NCI-H748 treated with DMSO at 0.1 percent for 48 hours (cell line): Measurements from ENCODE around the gene KDM3B.
A peak's percentile ranks its signal among the peaks of the same experiment; 100 is the strongest.
"Not testable (repeated sequence)": the region's sequence is repeated elsewhere in the genome, so short reads cannot be mapped to it uniquely, and the experiment has no call there.

Experiments used
- DNase-seq: peaks from one replicate; lab custom pipeline; 2025; lab: John Stamatoyannopoulos, UW

KDM3B gene

GRCh38 chr5:138351056-138351455 lies 1.4 kb upstream of the KDM3B start:
- no peak for DNase-seq

- DNase-seq = no peak
Measured at GRCh38 chr5:138351517-138351916, 968 bp upstream of the KDM3B start.

GRCh38 chr5:138352722-138353559 lies 456 bp downstream of the KDM3B start:
- peak; percentile 59 for DNase-seq

- no peak for DNase-seq
Measured at GRCh38 chr5:138353560-138354080, 1.1 kb downstream of the KDM3B start.

GRCh38 chr5:138354387-138354786 lies 1.9 kb downstream of the KDM3B start:
- no peak for DNase-seq

GRCh38 chr5:138354926-138355378 lies 2.5 kb downstream of the KDM3B start:
- peak; percentile 45 for DNase-seq

GRCh38 chr5:138359621-138360020 lies 7.1 kb downstream of the KDM3B start:
- no peak for DNase-seq

GRCh38 chr5:138360941-138361452 lies 8.5 kb downstream of the KDM3B start:
- DNase-seq = no peak

GRCh38 chr5:138364576-138364975 lies 12.1 kb downstream of the KDM3B start:
- DNase-seq = no peak

- DNase-seq = no peak
Measured at GRCh38 chr5:138366632-138367382, 14.3 kb downstream of the KDM3B start.

GRCh38 chr5:138369261-138369660 lies 16.8 kb downstream of the KDM3B start:
- DNase-seq = no peak

GRCh38 chr5:138369706-138370105 lies 17.2 kb downstream of the KDM3B start:
- DNase-seq = no peak

GRCh38 chr5:138370537-138370936 lies 18.1 kb downstream of the KDM3B start:
- DNase-seq = no peak

GRCh38 chr5:138371454-138371853 lies 19.0 kb downstream of the KDM3B start:
- DNase-seq = no peak

- DNase-seq = no peak
Measured at GRCh38 chr5:138372225-138372624, 19.7 kb downstream of the KDM3B start.

GRCh38 chr5:138372653-138373052 lies 20.2 kb downstream of the KDM3B start:
- no peak for DNase-seq

- DNase-seq = no peak
Measured at GRCh38 chr5:138382347-138382746, 29.9 kb downstream of the KDM3B start.

GRCh38 chr5:138385660-138386059 lies 33.2 kb downstream of the KDM3B start:
- DNase-seq = no peak

GRCh38 chr5:138386290-138386689 lies 33.8 kb downstream of the KDM3B start:
- DNase-seq = no peak

- no peak for DNase-seq
Measured at GRCh38 chr5:138389332-138389731, 36.8 kb downstream of the KDM3B start.

- not testable (repeated sequence) for DNase-seq
Measured at GRCh38 chr5:138389911-138390310, 37.4 kb downstream of the KDM3B start.

- no peak for DNase-seq
Measured at GRCh38 chr5:138391859-138392386, 39.4 kb downstream of the KDM3B start.
